Mesothelial cell of epicardium (in vitro differentiated cells): ENCODE measurements around the gene FTSJ1. TPM values are rescaled to one million over a fixed set of nuclear protein-coding genes. Genes with fewer than 3 reads are reported as not detected.

ENCODE experiments used
- DNase-seq, 2 experiments: peaks; one replicate each; pipeline ENCODE4 v3.0.0; 2021; ENCODE audit warnings: low spot score in 2 of 2; ENCODE audit not compliant: unreplicated experiment in 2 of 2
- H3K27ac Mint-ChIP-seq: 2 replicates; pipeline ENCODE4 v1.8.0; 2021; ENCODE audit warnings: mixed read lengths
- H3K27me3 Mint-ChIP-seq: 2 replicates; pipeline ENCODE4 v1.8.0; 2021; ENCODE audit warnings: low read depth, mixed read lengths
- H3K36me3 Mint-ChIP-seq: 2 replicates; pipeline ENCODE4 v1.8.0; 2021; ENCODE audit warnings: mixed read lengths
- H3K4me1 Mint-ChIP-seq: 2 replicates; pipeline ENCODE4 v1.8.0; 2021; ENCODE audit warnings: mixed read lengths
- H3K4me3 Mint-ChIP-seq: 2 replicates; pipeline ENCODE4 v1.8.0; 2021; ENCODE audit warnings: mild to moderate bottlenecking, moderate library complexity, mixed read lengths
- H3K9me3 Mint-ChIP-seq: 2 replicates; pipeline ENCODE4 v1.8.0; 2021; ENCODE audit warnings: mixed read lengths
- total RNA-seq: library from RNA; stranded (reverse); gene quantifications from 3 replicates; pipeline ENCODE4 v1.2.1, GENCODE V29; 2021
- TF ChIP-seq, protein P1 (sequence below): fragments of 200-600 bp; sonication (generic); IDR thresholded peaks from one replicate; pipeline ENCODE4 v1.5.0; 2021; ENCODE audit warnings: antibody characterized with exemption; ENCODE audit not compliant: unreplicated experiment

FTSJ1 gene
- total RNA-seq, 1 donor from 2014 or later = 42.2 TPM

DNA sequence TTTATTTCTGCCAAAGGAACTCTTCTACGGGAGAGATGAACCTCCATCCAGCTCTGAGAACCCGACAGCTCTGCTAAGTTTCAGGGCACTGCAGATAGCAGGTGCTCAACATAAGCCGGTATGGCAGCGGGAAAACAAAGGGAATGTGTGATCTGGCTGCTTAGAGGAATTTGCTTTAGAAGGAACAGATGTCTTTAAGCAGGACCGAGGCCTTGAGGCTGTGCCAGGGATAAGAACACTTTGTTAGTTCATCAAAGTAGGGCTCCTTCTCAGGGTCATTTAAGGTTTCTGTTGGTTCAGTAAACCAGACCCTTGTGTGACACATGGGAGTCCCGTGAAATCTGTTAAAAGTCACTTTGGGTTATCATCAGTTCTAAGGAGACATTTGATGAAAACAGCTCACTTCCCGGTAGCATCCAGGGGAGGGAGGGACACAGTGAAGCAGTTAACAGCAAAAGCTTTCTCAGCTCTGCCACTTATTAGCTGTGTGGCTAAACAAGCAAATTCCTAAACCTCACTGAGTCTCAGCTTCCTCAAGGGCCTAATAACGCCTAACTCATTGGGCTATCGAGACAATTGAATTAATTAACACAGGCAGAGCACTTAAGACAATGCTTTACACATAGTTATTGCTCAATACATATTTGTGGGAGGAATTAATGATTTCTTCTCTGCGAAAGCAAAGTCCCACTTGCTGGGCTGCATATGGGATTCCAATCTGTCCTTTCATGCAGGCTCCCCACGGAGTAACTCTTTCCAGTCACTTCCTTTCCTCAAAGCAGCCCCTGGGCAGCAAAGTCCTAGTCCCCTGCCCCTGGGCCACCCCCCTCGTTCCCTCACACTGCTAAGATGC, 2.9 kb upstream of the FTSJ1 start:
- Mint-ChIP-seq H3K27me3 (no peaks in the 10 kb centered on the region), H3K4me3 (no peak overlapping the region), H3K36me3 (no peaks in the 10 kb centered on the region), H3K27ac (no peak overlapping the region), H3K4me1 (peaks cover 39% of the 10 kb centered on the region), H3K9me3 (peaks cover 14% of the 10 kb centered on the region)
- DNase-seq = no peak
- TF ChIP-seq, protein P1, sequence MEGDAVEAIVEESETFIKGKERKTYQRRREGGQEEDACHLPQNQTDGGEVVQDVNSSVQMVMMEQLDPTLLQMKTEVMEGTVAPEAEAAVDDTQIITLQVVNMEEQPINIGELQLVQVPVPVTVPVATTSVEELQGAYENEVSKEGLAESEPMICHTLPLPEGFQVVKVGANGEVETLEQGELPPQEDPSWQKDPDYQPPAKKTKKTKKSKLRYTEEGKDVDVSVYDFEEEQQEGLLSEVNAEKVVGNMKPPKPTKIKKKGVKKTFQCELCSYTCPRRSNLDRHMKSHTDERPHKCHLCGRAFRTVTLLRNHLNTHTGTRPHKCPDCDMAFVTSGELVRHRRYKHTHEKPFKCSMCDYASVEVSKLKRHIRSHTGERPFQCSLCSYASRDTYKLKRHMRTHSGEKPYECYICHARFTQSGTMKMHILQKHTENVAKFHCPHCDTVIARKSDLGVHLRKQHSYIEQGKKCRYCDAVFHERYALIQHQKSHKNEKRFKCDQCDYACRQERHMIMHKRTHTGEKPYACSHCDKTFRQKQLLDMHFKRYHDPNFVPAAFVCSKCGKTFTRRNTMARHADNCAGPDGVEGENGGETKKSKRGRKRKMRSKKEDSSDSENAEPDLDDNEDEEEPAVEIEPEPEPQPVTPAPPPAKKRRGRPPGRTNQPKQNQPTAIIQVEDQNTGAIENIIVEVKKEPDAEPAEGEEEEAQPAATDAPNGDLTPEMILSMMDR = no peak

- Mint-ChIP-seq H3K36me3 (peaks cover 2% of the 10 kb centered on the region), H3K9me3 (peaks cover 14% of the 10 kb centered on the region), H3K4me1 (peaks cover 36% of the 10 kb centered on the region), H3K27me3 (no peaks in the 10 kb centered on the region), H3K27ac (no peak overlapping the region), H3K4me3 (no peak overlapping the region)
- no peak for DNase-seq
- TF ChIP-seq, protein P1 = no peak
Observed at GRCh38 chrX:48473704-48473990, 2.4 kb upstream of the FTSJ1 start.

DNA sequence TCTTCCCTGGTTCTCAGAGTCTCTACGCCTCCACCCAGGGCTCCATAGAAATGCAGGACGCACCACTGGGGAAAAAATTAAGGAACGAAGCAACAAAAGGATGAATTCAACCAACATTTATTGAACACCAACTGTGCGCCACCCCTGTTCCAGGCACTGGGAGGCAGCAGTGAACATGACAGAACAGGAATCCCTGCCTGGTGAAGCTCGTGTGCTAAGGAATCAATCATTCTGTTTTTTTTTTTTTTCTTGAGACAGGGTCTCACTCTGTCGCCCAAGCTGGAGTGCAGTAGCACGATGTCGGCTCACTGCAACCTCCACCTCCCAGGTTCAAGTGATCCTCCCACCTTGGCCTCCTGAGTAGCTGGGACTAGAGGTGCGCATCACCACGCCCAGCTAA, 1.9 kb upstream of the FTSJ1 start:
- H3K27me3 Mint-ChIP-seq = no peaks in the 10 kb centered on the region
- peaks cover 14% of the 10 kb centered on the region for H3K9me3 Mint-ChIP-seq
- peaks cover 4% of the 10 kb centered on the region for H3K36me3 Mint-ChIP-seq
- no peak overlapping the region for H3K27ac Mint-ChIP-seq
- H3K4me3 Mint-ChIP-seq = no peak overlapping the region
- H3K4me1 Mint-ChIP-seq = peaks cover 32% of the 10 kb centered on the region
- TF ChIP-seq, protein P1 = no peak
- DNase-seq = no peak

- H3K27ac Mint-ChIP-seq = no peak overlapping the region
- no peak for DNase-seq
- H3K36me3 Mint-ChIP-seq = peaks cover 5% of the 10 kb centered on the region
- H3K4me3 Mint-ChIP-seq = no peak overlapping the region
- peaks cover 27% of the 10 kb centered on the region for H3K4me1 Mint-ChIP-seq
- no peaks in the 10 kb centered on the region for H3K27me3 Mint-ChIP-seq
- peaks cover 14% of the 10 kb centered on the region for H3K9me3 Mint-ChIP-seq
- TF ChIP-seq, protein P1 = no peak
Observed at GRCh38 chrX:48474581-48474980, 1.4 kb upstream of the FTSJ1 start.

DNA sequence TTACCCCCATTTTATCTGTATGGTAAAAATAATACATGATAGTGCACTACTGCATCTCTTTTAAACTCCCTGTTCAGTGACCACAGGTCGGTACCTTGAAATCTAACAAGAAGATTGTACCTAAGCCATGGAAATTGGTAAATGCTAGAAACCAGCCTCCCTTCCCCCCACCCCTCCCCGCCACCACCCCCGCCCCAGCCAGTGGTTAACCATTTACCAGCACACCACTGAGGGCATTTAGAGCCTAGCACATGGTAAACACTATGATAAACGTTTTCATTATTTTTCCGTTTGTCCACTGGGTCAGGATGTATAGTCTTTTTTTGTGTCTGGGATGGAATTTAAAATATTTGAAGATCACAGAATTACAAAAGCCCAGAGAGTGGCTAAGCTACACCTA, 703 bp upstream of the FTSJ1 start:
- H3K27me3 Mint-ChIP-seq = no peaks in the 10 kb centered on the region
- H3K9me3 Mint-ChIP-seq = peaks cover 14% of the 10 kb centered on the region
- peaks cover 23% of the 10 kb centered on the region for H3K4me1 Mint-ChIP-seq
- H3K36me3 Mint-ChIP-seq = peaks cover 5% of the 10 kb centered on the region
- DNase-seq = no peak
- H3K4me3 Mint-ChIP-seq = peak overlapping the region; percentile 88
- TF ChIP-seq, protein P1 = no peak
- H3K27ac Mint-ChIP-seq = peak overlapping the region; percentile 80
